IPS-NIHi11 (cell line): ENCODE data around the gene CENPI.
"Not testable (repeated sequence)": the region's sequence is repeated elsewhere in the genome, so short reads cannot be mapped to it uniquely, and the experiment has no call there.

Source experiments
- DNase-seq: peaks from one replicate; pipeline ENCODE4 v3.0.0; 2012; ENCODE audit warnings: mixed read lengths, low spot score

CENPI gene

GRCh38 chrX:101097546-101098453 lies at the start of gene CENPI:
TSS of gene CENPI (plus strand) at chrX:101098204. CDS start at chrX:101101071, 2,867 bp downstream.
- DNase-seq: peak; percentile 93

DNA sequence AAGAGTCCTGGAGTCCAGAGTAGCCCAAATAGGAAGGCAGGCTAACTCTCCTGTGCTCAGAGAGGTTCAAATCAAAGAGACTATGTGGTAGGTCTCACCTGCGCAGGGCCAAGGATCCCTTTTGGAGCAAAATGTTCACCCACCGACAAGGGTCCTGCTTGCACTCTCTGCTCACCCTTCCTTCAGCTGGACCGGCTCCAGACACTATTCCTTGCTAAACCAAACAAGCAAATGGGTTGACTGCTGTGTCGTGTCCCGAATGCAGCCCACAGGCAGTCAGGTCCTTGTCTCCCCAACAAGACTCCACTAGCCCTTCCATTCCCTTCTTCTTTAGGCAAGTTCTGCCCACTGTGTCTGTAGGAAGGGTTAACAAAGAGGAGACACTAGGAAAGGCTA lies 46.9 kb upstream of the CENPI start:
- no peak for DNase-seq

GRCh38 chrX:101051549-101052302 lies 46.3 kb upstream of the CENPI start, which contains the start of gene TRMT2B:
TSS of gene TRMT2B (minus strand) at chrX:101052111. CDS start at chrX:101042289, 9,822 bp downstream.
- DNase-seq: peak; percentile 77

GRCh38 chrX:101056551-101056950 lies 41.5 kb upstream of the CENPI start:
- not testable (repeated sequence) for DNase-seq

GRCh38 chrX:101057093-101057714 lies 40.8 kb upstream of the CENPI start:
- DNase-seq: no peak

DNA sequence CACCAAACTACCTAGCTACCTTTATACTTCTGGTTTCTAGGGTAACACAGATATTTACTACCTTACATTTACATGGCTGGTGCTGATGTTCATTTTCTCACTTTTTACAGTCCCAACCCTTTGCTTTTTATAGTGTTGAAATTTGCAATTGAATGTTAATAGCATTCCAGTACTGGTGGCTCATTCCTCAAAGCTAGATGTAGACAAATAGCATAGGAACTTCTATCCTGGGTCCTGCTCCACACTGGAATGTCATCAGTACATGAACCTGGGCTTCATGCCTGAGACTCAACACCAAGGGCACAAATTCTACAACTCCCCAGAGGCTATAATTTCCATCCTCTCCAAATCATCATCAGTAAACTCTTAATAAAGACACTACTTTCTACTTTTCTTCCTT lies 35.8 kb upstream of the CENPI start:
- no peak for DNase-seq

GRCh38 chrX:101071582-101071981 lies 26.4 kb upstream of the CENPI start:
- DNase-seq: no peak

DNA sequence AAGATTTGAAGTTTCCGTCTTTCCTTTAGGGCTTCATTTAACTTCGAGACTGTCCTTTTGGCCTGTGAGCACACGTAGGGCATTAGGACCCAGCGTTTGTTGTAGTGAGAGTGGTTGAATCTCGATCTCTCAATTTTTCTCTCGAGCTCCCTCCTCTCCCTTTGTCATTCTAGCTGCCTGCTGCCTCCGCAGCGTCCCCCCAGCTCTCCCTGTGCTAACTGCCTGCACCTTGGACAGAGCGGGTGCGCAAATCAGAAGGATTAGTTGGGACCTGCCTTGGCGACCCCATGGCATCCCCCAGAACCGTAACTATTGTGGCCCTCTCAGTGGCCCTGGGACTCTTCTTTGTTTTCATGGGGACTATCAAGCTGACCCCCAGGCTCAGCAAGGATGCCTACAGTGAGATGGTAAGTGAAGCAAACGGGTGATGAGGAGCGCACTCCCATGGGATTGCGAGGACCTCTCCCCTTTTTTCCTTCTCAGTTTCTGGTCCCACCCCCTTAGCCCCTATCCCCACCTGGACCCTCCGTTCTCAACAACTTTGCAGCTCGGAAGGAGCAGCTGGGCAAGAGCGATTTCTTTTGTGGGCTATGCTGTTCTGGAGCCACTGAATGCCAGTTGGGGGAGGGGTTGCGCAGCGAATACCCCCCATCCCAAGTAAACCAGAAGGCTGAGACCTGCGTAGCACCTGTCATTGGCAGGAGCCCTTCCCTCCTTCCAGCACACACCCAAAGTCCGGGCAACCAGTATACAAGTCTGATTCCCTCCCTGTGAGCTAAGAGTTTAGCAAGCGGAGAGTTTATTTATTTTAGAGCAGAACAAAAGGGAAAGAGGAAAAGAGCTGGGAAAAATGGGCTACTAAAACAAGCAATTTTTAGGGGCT lies 19.0 kb upstream of the CENPI start, which contains the start of gene TMEM35A:
TSS of gene TMEM35A (plus strand) at position 164 of the 883 bp plus-strand sequence. CDS start at position 288, 124 bp downstream.
- peak; percentile 27 for DNase-seq

DNA sequence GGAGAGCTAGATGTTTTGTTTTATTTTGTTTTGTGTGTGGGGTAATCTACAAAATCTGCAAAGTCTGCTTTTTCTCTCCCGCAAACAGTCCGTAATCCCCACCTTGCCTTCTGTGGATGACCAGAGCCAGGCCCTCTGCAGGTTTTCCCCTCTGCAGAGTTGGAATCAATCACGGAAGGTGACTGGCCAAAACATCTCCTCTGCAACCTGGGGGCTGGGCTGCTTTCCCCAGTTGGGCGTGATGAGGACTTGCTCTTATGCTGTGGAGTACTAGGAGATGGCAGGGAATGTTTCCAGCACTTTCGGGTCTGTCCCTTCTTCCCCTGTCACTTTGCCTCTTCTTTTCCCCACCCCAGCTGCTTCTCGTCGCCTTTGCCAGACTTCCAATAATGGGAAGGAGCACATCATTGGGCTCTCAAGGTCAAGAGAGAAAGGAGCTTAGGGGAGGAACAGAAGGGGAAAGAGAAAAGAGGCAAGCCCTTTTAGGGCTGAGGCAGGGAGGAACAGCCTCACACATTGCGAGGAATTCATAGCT lies 18.2 kb upstream of the CENPI start:
- no peak for DNase-seq

GRCh38 chrX:101080326-101081124 lies 17.5 kb upstream of the CENPI start:
- no peak for DNase-seq

- no peak for DNase-seq
Measured at GRCh38 chrX:101081231-101081630, 16.8 kb upstream of the CENPI start.

DNA sequence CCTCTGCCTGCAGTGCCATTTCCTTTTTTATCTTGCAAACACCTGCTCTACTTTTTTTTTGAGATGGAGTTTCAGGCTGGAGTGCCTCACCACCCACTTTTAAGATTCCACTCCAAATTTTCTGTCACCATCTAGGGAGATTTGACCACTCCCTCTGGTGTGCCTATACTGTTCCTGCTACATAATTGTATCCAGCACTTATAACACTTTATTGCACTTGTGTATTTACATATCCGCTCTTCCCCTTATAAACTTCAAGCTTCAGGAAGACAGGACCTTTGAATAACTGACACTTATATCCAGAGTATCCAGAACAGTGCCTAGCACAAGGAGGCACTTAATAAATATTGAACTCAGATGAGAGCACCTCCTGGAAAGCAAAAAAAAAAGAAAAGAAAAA lies 6.2 kb upstream of the CENPI start:
- no peak for DNase-seq

DNA sequence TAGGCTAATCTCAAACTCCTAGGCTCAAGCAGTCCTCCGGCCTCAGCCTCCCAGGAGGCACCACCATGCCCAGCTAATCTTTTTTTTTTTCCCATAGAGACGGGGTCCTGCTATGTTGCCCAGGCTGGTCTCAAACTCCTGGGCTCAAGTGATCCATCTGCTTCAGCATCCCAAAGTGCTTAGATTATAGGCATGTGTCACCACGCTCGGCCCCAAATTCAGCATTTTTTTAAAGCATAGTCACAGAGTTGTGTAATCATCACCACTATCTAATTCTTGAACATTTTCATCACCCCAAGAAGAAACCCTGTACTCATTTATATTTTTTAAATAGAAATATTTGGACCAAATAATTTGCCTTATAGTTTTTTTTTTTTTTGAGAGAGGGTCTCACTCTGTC lies 10.3 kb downstream of the CENPI start:
- DNase-seq: no peak

DNA sequence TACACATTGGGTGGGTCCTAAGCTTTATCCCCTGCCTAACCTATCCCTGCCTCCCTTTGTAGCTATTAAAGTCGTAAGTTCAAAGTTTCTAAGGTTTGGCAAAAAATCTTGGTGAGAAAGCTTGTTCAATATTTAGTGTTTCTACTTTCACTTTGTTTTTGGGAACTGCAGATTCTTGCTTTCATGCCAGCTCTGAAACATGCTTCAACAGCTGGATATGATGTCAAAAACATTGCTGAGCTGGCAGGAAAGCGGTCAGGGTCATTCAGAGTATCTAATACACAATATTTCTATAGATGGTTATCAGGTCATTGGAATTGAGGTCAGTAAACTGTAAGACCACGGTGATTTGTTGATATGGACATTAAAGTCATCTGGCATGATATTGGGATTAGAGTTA lies 19.7 kb downstream of the CENPI start:
- no peak for DNase-seq

GRCh38 chrX:101136235-101136634 lies 38.2 kb downstream of the CENPI start:
- no peak for DNase-seq
